NCI-H1436 treated with DMSO at 0.1 percent for 48 hours (cell line): ENCODE results near the gene CKLF.
A peak's percentile ranks its signal among the peaks of the same experiment; 100 is the strongest.
"Not testable (repeated sequence)": the region's sequence is repeated elsewhere in the genome, so short reads cannot be mapped to it uniquely, and the experiment has no call there.

Experiments
- DNase-seq: peaks from one replicate; lab custom pipeline; 2025; lab: John Stamatoyannopoulos, UW

The CKLF gene

GRCh38 chr16:66596986-66597848, 44.8 kb downstream of the CKLF start:
- no peak for DNase-seq

- DNase-seq: no peak
Observed at GRCh38 chr16:66598111-66598510, 45.7 kb downstream of the CKLF start.

- DNase-seq: no peak
Observed at GRCh38 chr16:66599726-66600125, 47.4 kb downstream of the CKLF start.

- no peak for DNase-seq
Observed at GRCh38 chr16:66600477-66600876, 48.1 kb downstream of the CKLF start.

GRCh38 chr16:66601471-66601870, 49.1 kb downstream of the CKLF start:
- no peak for DNase-seq

GRCh38 chr16:66603537-66604375, 51.4 kb downstream of the CKLF start:
- DNase-seq: peak; percentile 18

- no peak for DNase-seq
Observed at GRCh38 chr16:66604376-66605176, 52.2 kb downstream of the CKLF start, which contains the start of gene CMTM3. Gene CMTM3, plus strand, starts transcription at chr16:66604704. Its CDS starts 102 bp downstream, at chr16:66604806.

- no peak for DNase-seq
Observed at GRCh38 chr16:66605177-66605978, 53.0 kb downstream of the CKLF start.

- no peak for DNase-seq
Observed at GRCh38 chr16:66605979-66606751, 53.8 kb downstream of the CKLF start.

- peak; percentile 10 for DNase-seq
Observed at GRCh38 chr16:66608241-66609138, 56.1 kb downstream of the CKLF start.

- DNase-seq: no peak
Observed at GRCh38 chr16:66609139-66609510, 56.7 kb downstream of the CKLF start.

GRCh38 chr16:66610111-66610820, 57.9 kb downstream of the CKLF start:
- no peak for DNase-seq

- DNase-seq: not testable (repeated sequence)
Observed at GRCh38 chr16:66611911-66612310, 59.5 kb downstream of the CKLF start.

- DNase-seq: no peak
Observed at GRCh38 chr16:66612422-66612821, 60.0 kb downstream of the CKLF start.

- DNase-seq: no peak
Observed at GRCh38 chr16:66614161-66614802, 61.9 kb downstream of the CKLF start.
